AG08395 (cell line): Measurements from ENCODE around the gene KRTAP4-11.
A peak's percentile ranks its signal among the peaks of the same experiment; 100 is the strongest.
"Not testable (repeated sequence)": the region's sequence is repeated elsewhere in the genome, so short reads cannot be mapped to it uniquely, and the experiment has no call there.

Experiments
- DNase-seq: peaks from one replicate; pipeline ENCODE4 v3.0.0; 2012; ENCODE audit warnings: mixed read lengths, low spot score

The KRTAP4-11 gene

DNA sequence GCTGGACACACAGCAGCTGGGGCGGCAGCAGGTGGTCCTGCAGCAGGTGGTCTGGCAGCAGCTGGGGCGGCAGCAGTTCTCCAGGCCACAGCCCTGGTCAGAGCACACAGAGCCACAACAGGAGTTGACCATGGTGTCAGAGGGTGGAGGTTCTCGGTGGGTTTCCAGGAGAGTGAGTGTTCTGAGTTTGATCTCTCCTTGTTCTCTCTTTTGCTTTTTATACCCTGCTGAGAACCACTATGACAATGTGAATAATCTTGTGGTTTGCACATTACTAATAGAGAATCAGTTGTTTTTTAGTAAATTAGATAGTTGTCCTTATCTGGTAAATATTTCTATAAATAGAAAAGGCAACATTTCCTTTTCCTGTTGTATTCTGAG is 5.8 kb upstream of the KRTAP4-11 start, which contains the start of gene KRTAP4-12:
Gene KRTAP4-12 (minus strand): TSS at position 192 of the 381 bp plus-strand sequence. CDS start 60 bp downstream, at position 132.
- DNase-seq, result not testable (repeated sequence)

- DNase-seq, result not testable (repeated sequence)
Observed at GRCh38 chr17:41123292-41123990, 5.3 kb upstream of the KRTAP4-11 start.

- DNase-seq, result no peak
Observed at GRCh38 chr17:41121742-41122141, 3.6 kb upstream of the KRTAP4-11 start.

GRCh38 chr17:41119696-41120690 is 1.8 kb upstream of the KRTAP4-11 start:
- not testable (repeated sequence) for DNase-seq

GRCh38 chr17:41118721-41119120 is 548 bp upstream of the KRTAP4-11 start:
- no peak for DNase-seq

DNA sequence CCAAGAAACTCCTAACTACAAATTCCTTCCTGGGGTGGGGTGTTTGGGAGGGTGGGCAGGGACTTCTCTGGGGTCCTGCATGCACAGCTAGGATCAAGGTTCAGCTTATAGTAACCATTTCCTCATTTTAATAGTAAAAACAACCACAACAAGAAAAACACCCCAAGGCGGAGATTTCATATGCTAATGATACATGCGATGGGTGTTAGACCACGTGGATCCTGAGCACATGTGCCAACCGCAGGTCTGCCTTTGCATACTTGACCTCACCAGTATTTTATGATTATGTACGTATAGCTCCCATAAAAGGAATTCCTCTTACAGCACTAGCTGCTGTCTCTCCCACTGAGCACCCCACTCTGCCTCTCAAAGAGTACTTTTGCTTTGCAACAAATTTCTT is 1.9 kb downstream of the KRTAP4-11 start:
- DNase-seq, result no peak

DNA sequence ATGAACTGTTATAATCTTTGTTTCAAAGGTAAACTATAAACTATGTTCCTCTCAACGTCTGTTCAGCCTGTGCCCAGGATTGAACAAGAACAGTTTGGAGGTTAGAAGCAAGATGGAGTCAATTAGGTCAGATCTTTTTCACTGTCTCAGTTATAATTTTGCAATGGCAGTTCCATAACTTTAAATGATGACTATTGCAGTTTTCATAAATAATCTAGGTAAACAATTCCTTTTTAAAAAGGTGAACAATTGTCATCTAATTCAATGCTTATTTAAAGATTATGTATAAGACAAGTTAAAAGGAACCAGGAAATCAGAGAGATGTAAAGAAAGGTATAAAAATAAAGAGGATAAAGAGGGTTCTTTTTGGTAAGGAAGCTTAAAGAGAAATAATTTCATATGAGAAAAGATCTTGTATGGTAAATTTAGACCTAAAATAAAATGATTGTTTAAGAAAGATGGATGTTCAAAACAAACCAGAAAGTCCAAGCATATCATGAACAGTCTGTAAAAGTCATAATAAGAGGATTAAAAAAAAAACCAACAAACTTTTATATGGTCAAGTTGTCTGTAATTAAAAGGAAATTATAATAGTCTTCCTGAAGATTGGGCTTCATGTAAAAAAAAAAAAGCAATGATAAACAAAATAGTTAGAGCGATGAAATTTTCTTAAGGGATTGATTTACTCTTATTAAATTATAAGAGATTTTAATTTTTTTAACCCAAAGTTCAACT is 6.9 kb downstream of the KRTAP4-11 start:
- no peak for DNase-seq

- not testable (repeated sequence) for DNase-seq
Observed at GRCh38 chr17:41108728-41109386, 9.3 kb downstream of the KRTAP4-11 start.

DNA sequence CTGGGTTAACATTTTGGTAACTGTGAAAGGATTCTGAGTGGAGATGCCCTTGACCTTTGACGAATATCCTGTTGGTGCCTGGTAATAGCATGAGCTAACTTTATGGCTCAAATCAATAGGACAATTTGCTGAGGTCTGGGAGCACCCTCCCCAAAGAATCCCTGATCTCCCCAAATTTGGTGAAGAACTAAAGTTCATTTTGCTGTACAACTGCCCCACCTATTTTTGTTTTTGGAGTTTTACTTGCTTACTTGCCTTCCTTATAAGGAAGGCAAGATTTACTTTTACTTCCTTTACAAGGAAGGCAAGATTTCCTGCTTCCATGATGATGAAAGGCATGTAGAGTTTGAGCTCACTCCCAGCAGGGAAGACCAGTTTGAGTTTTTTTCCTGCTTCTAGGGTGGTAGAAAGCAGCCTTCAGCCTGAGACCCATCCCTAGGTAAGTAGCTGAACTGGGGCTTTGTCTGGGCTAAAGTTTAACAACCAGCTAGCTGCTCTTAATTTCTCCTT is 10.2 kb downstream of the KRTAP4-11 start:
- no peak for DNase-seq

GRCh38 chr17:41105347-41105746 is 12.8 kb downstream of the KRTAP4-11 start, which contains the start of gene KRTAP4-9:
TSS of gene KRTAP4-9 (plus strand) at chr17:41105389. CDS start at chr17:41105389, 0 bp downstream.
- DNase-seq, result not testable (repeated sequence)

- DNase-seq, result not testable (repeated sequence)
Observed at GRCh38 chr17:41104386-41105038, 13.7 kb downstream of the KRTAP4-11 start.

- no peak for DNase-seq
Observed at GRCh38 chr17:41103896-41104295, 14.3 kb downstream of the KRTAP4-11 start.

DNA sequence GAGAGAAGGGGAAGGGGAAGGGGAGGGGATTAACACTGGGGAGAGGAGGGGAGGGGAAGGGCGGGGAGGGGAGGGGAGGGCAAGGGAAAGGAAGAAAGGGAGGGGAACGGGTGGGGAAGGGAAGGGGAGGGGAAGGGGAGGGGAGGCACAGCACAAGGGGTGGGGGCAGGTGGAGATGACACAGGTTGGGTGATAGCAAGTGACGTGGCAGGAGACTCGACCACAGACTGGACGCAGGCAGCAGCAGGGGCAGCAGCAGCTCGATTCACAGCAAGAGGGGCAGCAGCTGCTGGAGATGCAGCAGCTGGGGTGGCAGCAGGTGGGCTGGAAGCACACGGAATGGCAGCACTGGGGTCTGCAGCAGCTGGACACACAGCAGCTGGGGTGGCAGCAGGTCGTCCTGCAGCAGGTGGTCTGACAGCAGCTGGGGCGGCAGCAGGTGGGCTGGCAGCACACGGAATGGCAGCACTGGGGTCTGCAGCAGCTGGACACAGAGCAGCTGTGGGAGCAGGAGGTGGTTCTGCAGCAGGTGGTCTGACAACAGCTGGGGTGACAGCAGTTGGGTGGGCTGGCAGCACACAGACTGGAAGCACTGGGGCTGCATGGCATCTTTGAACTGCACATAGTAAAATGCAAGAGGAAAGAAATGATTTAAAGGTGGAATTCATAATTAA is 16.4 kb downstream of the KRTAP4-11 start, which contains the start of gene KRTAP4-16:
Gene KRTAP4-16 (minus strand): TSS at position 624 of the 674 bp plus-strand sequence. CDS start 0 bp downstream, at position 624.
- no peak for DNase-seq

DNA sequence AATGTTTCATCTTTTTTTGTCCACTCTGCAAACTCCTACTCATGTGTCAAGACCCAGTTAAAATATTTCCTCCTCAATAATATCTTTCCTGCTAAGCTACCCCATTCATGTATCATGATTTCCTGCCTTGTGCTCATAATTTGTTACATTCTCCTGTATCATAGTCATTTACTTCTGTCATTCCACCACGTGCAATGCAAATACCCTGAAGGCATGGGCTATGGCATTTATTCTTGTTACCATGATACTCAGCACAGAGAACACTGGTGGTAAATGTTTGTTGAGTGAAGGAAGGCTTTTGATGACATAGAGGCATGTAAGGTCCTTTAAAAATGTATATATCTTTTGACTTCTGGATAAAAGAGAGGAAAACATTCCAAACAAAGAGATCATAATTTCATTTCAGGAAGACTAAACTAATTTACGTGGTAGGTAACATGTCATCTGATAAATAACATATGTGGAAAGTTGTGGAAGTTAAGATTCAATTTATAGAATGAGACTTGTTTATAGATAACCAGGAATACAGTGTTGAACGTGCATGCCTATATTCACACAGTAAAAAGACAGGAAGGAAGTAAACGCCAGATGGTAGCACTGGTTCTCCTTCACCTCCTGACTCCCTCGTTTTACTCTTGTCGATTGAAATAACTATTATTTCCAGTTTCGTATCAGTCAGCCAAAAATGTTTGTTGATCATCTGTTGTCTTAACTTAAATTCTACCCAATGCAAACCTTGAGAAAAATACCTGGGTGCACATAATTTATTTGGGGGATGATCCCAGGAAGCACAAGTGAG is 18.3 kb downstream of the KRTAP4-11 start:
- not testable (repeated sequence) for DNase-seq

DNA sequence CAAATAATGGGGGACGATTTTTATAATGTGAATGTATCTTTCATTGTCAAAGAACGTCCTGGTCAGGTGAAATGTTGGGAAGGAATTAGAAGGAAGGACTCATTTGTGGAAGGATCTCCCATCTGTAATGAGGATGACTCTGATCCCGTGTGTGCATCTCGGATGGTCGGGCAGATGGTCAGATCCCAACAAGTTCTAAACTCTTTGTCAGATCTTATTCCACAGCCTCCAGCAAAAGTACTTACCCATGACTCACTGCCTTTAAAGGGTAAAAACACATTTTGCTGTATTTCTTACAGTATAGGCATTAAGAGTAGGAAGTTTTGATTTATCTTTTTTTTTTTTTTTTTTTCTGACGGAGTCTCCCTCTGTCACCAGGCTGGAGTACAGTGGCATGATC is 19.7 kb downstream of the KRTAP4-11 start:
- peak; percentile 7 for DNase-seq

DNA sequence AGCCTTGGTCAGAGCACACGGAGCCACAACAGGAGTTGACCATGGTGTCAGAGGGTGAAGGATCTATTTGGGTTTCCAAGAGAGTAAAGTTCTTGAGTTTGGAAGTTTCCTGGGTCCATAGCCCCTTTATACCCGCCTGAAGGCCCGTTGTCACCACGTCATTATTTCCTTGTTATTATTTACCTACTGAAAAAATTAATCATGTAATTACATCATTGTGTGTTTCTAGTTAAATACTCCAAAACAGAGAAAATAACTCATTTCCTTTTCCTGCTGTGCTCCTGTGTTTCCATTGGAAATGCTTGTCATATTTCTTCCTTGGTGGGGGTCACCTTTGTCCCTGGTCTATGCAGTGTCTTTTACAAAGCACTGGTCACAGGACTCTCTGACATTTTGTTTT is 20.1 kb downstream of the KRTAP4-11 start, which contains the start of gene KRTAP4-8:
Gene KRTAP4-8 (minus strand): TSS at position 101 of the 400 bp plus-strand sequence. CDS start 58 bp downstream, at position 43.
- no peak for DNase-seq

GRCh38 chr17:41096055-41096454 is 22.1 kb downstream of the KRTAP4-11 start:
- DNase-seq, result no peak

DNA sequence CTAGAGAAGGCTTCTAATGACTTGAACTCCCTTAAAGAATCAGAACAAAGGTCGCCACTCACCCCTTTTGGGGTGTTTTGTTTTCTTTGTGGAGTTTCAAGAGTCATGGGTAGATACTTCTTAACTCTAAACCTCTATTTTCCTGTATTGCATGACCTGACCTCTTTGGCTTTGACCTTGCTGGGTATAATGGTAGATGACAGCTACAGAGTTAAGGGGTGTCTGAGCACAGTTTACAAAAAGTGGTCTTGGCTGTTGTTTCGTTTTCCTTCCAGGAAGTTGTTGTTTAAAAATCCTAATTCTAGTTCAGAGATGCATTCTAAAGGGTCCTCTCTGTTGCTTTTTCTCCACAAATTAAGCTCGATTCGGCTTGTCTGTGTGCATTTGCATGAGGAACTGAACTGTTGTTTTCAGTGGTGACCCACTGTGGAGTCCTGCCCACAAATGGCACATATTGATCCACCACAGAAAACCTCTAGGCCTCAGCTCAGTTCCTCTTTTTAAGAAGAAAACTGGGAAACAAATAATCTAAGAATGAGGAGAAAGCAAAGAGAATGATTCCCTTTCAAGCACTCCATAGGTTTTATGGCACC is 29.3 kb downstream of the KRTAP4-11 start:
- not testable (repeated sequence) for DNase-seq
